COR-L47 (cell line): Measurements from ENCODE around the gene C10orf67.
A peak's percentile ranks its signal among the peaks of the same experiment; 100 is the strongest.
"Not testable (repeated sequence)": the region's sequence is repeated elsewhere in the genome, so short reads cannot be mapped to it uniquely, and the experiment has no call there.

Source experiments
- DNase-seq: peaks from one replicate; lab custom pipeline; 2025; lab: John Stamatoyannopoulos, UW

The C10orf67 gene

GRCh38 chr10:23362069-23362830, 17.7 kb upstream of the C10orf67 start:
- DNase-seq, result no peak

- no peak for DNase-seq
Measured at GRCh38 chr10:23361665-23362064, 17.1 kb upstream of the C10orf67 start.

- no peak for DNase-seq
Measured at GRCh38 chr10:23359692-23360380, 15.2 kb upstream of the C10orf67 start.

GRCh38 chr10:23358357-23358756, 13.8 kb upstream of the C10orf67 start:
- no peak for DNase-seq

GRCh38 chr10:23354630-23355279, 10.2 kb upstream of the C10orf67 start:
- no peak for DNase-seq

GRCh38 chr10:23351926-23352519, 7.4 kb upstream of the C10orf67 start:
- DNase-seq, result no peak

GRCh38 chr10:23350706-23351105, 6.1 kb upstream of the C10orf67 start:
- not testable (repeated sequence) for DNase-seq

GRCh38 chr10:23345861-23346260, 1.3 kb upstream of the C10orf67 start:
- no peak for DNase-seq

- peak; percentile 3 for DNase-seq
Measured at GRCh38 chr10:23343591-23344240, 881 bp downstream of the C10orf67 start.

- DNase-seq, result no peak
Measured at GRCh38 chr10:23342213-23342884, 2.2 kb downstream of the C10orf67 start.

GRCh38 chr10:23341004-23341403, 3.6 kb downstream of the C10orf67 start:
- no peak for DNase-seq

- no peak for DNase-seq
Measured at GRCh38 chr10:23340354-23340753, 4.2 kb downstream of the C10orf67 start.

GRCh38 chr10:23338886-23339285, 5.7 kb downstream of the C10orf67 start:
- no peak for DNase-seq

- no peak for DNase-seq
Measured at GRCh38 chr10:23338155-23338828, 6.3 kb downstream of the C10orf67 start.

GRCh38 chr10:23337616-23338015, 7.0 kb downstream of the C10orf67 start:
- DNase-seq, result no peak

- no peak for DNase-seq
Measured at GRCh38 chr10:23331567-23332301, 12.9 kb downstream of the C10orf67 start.

- DNase-seq, result no peak
Measured at GRCh38 chr10:23330948-23331347, 13.6 kb downstream of the C10orf67 start.

- DNase-seq, result no peak
Measured at GRCh38 chr10:23326544-23327307, 17.9 kb downstream of the C10orf67 start.

- DNase-seq, result no peak
Measured at GRCh38 chr10:23325132-23325531, 19.5 kb downstream of the C10orf67 start.
